Neural progenitor cell (in vitro differentiated cells): ENCODE results near the gene EVC. TPM values are rescaled to one million over a fixed set of nuclear protein-coding genes. Genes with fewer than 3 reads are reported as not detected.

Experiments
- DNase-seq: peaks from one replicate; pipeline ENCODE4 v3.0.0-alpha.2; 2016; ENCODE audit warnings: low spot score
- H2AFZ ChIP-seq: fragments of 200-600 bp; sonication (generic); replicated peaks from 2 replicates; pipeline ENCODE4 v1.6.1; 2016; ENCODE audit warnings: antibody characterized with exemption
- H3F3A ChIP-seq: fragments of 200-600 bp; sonication (generic); 2 replicates; pipeline ENCODE4 v1.6.1; 2016; ENCODE audit warnings: antibody characterized with exemption, low read depth
- H3K27ac ChIP-seq: fragments of 200-600 bp; sonication (generic); 2 replicates; pipeline ENCODE4 v1.5.1; 2016; ENCODE audit warnings: mild to moderate bottlenecking
- H3K27me3 ChIP-seq: fragments of 200-600 bp; sonication (generic); 2 replicates; pipeline ENCODE4 v1.6.1; 2016; ENCODE audit warnings: mild to moderate bottlenecking, moderate library complexity
- H3K36me3 ChIP-seq: fragments of 200-600 bp; sonication (generic); 2 replicates; pipeline ENCODE4 v1.5.1; 2016
- H3K4me1 ChIP-seq: fragments of 200-600 bp; sonication (generic); 2 replicates; pipeline ENCODE4 v1.6.1; 2016; ENCODE audit warnings: mixed run types
- H3K4me2 ChIP-seq: fragments of 200-600 bp; sonication (generic); 2 replicates; pipeline ENCODE4 v1.6.1; 2016
- H3K4me3 ChIP-seq: fragments of 200-600 bp; sonication (generic); 2 replicates; pipeline ENCODE4 v1.5.1; 2016
- H3K79me2 ChIP-seq: fragments of 200-600 bp; sonication (generic); 2 replicates; pipeline ENCODE4 v1.6.1; 2016; ENCODE audit warnings: low read depth
- H3K9ac ChIP-seq: fragments of 200-600 bp; sonication (generic); 2 replicates; pipeline ENCODE4 v1.6.1; 2016
- H3K9me3 ChIP-seq: fragments of 200-600 bp; sonication (generic); 2 replicates; pipeline ENCODE4 v1.5.1; 2016; ENCODE audit warnings: low read depth
- H4K20me1 ChIP-seq: fragments of 200-600 bp; sonication (generic); 2 replicates; pipeline ENCODE4 v1.6.1; 2016; ENCODE audit warnings: low read depth
- H3K27ac Mint-ChIP-seq: 3 replicates; pipeline ENCODE4 v1.8.0; 2021; ENCODE audit warnings: mixed read lengths
- H3K27me3 Mint-ChIP-seq: 2 replicates; pipeline ENCODE4 v1.8.0; 2022; ENCODE audit warnings: low read depth, mild to moderate bottlenecking, inconsistent platforms, moderate library complexity, mixed read lengths; ENCODE audit not compliant: insufficient read depth
- H3K36me3 Mint-ChIP-seq: 3 replicates; pipeline ENCODE4 v1.8.0; 2021; ENCODE audit warnings: mixed read lengths
- H3K4me1 Mint-ChIP-seq: 3 replicates; pipeline ENCODE4 v1.8.0; 2021; ENCODE audit warnings: mixed read lengths
- H3K4me3 Mint-ChIP-seq: 3 replicates; pipeline ENCODE4 v1.8.0; 2021; ENCODE audit warnings: mild to moderate bottlenecking, moderate library complexity, mixed read lengths
- H3K9me3 Mint-ChIP-seq: 3 replicates; pipeline ENCODE4 v1.8.0; 2020; ENCODE audit warnings: mixed read lengths
- CTCF ChIP-seq: fragments of 200-600 bp; sonication (generic); IDR thresholded peaks from 2 replicates; pipeline ENCODE4 v1.5.1; 2017; ENCODE audit warnings: antibody characterized with exemption, mild to moderate bottlenecking
- EZH2 ChIP-seq: fragments of 200-600 bp; sonication (generic); IDR thresholded peaks from 2 replicates; pipeline ENCODE4 v1.6.1; 2017; ENCODE audit warnings: antibody characterized with exemption, mild to moderate bottlenecking, moderate library complexity
- EZH2phosphoT487 ChIP-seq: fragments of 200-600 bp; sonication (generic); IDR thresholded peaks from 2 replicates; pipeline ENCODE4 v1.6.1; 2017; ENCODE audit warnings: antibody characterized with exemption
- total RNA-seq: library from RNA; depleted of rRNA; stranded (reverse); fragments of >200 nt; gene quantifications from 2 replicates; pipeline ENCODE4 v1.2.3, GENCODE V29; 2015; ENCODE audit warnings: low replicate concordance

The EVC gene
- total RNA-seq, 1 donor from 2014 or later, result 3.6 TPM

GRCh38 chr4:5759236-5760075, 48.5 kb downstream of the EVC start:
- Histone ChIP-seq H3K79me2 (no peaks in the 10 kb centered on the region), H3K36me3 (no peaks in the 10 kb centered on the region), H3K27ac (no peak overlapping the region), H3F3A (no peaks in the 10 kb centered on the region), H4K20me1 (no peaks in the 10 kb centered on the region), H3K9me3 (no peaks in the 10 kb centered on the region), H3K4me2 (no peak overlapping the region), H2AFZ (no peak overlapping the region), H3K27me3 (no peaks in the 10 kb centered on the region), H3K9ac (no peak overlapping the region), H3K4me1 (no peaks in the 10 kb centered on the region), H3K4me3 (no peak overlapping the region)
- H3K4me3 Mint-ChIP-seq, result no peak overlapping the region
- no peak overlapping the region for H3K27ac Mint-ChIP-seq
- peaks cover 2% of the 10 kb centered on the region for H3K27me3 Mint-ChIP-seq
- H3K9me3 Mint-ChIP-seq, result no peaks in the 10 kb centered on the region
- DNase-seq, result no peak
- TF ChIP-seq EZH2phosphoT487, result no peak
- TF ChIP-seq EZH2, result no peak
- TF ChIP-seq CTCF, result no peak
- H3K36me3 Mint-ChIP-seq, result peaks cover 12% of the 10 kb centered on the region
- H3K4me1 Mint-ChIP-seq, result no peaks in the 10 kb centered on the region

- no peaks in the 10 kb centered on the region for H3K4me1 ChIP-seq
- no peaks in the 10 kb centered on the region for H3F3A ChIP-seq
- H3K36me3 ChIP-seq, result no peaks in the 10 kb centered on the region
- Mint-ChIP-seq H3K4me1 (no peaks in the 10 kb centered on the region), H3K9me3 (no peaks in the 10 kb centered on the region), H3K4me3 (no peak overlapping the region), H3K27ac (peak overlapping the region; percentile 17), H3K36me3 (peaks cover 10% of the 10 kb centered on the region), H3K27me3 (peaks cover 2% of the 10 kb centered on the region)
- H3K27me3 ChIP-seq, result no peaks in the 10 kb centered on the region
- no peak for TF ChIP-seq CTCF
- no peaks in the 10 kb centered on the region for H3K9me3 ChIP-seq
- no peak overlapping the region for H3K27ac ChIP-seq
- H3K79me2 ChIP-seq, result no peaks in the 10 kb centered on the region
- no peak overlapping the region for H2AFZ ChIP-seq
- H3K4me3 ChIP-seq, result no peak overlapping the region
- H4K20me1 ChIP-seq, result no peaks in the 10 kb centered on the region
- DNase-seq, result no peak
- H3K9ac ChIP-seq, result no peak overlapping the region
- no peak overlapping the region for H3K4me2 ChIP-seq
These were observed 49.2 kb downstream of the EVC start for GRCh38 chr4:5760246-5760645.

- no peaks in the 10 kb centered on the region for H3K4me1 ChIP-seq
- H3K36me3 Mint-ChIP-seq, result peaks cover 8% of the 10 kb centered on the region
- no peak overlapping the region for H2AFZ ChIP-seq
- peaks cover 2% of the 10 kb centered on the region for H3K27me3 Mint-ChIP-seq
- no peak overlapping the region for H3K27ac ChIP-seq
- H4K20me1 ChIP-seq, result no peaks in the 10 kb centered on the region
- H3F3A ChIP-seq, result no peaks in the 10 kb centered on the region
- H3K9me3 Mint-ChIP-seq, result no peaks in the 10 kb centered on the region
- no peak overlapping the region for H3K4me3 Mint-ChIP-seq
- no peak overlapping the region for H3K4me3 ChIP-seq
- H3K27ac Mint-ChIP-seq, result no peak overlapping the region
- H3K9ac ChIP-seq, result no peak overlapping the region
- no peaks in the 10 kb centered on the region for H3K4me1 Mint-ChIP-seq
- no peak for DNase-seq
- H3K9me3 ChIP-seq, result no peaks in the 10 kb centered on the region
- no peaks in the 10 kb centered on the region for H3K79me2 ChIP-seq
- no peak for TF ChIP-seq EZH2
- no peak for TF ChIP-seq CTCF
- no peak for TF ChIP-seq EZH2phosphoT487
- H3K36me3 ChIP-seq, result no peaks in the 10 kb centered on the region
- no peak overlapping the region for H3K4me2 ChIP-seq
- H3K27me3 ChIP-seq, result no peaks in the 10 kb centered on the region
These were observed 50.0 kb downstream of the EVC start for GRCh38 chr4:5760936-5761480.
